GM12878 (cell line): ENCODE data around the gene ATP2C2. TPM values are rescaled to one million over a fixed set of nuclear protein-coding genes. Genes with fewer than 3 reads are reported as not detected.

Experiments
- ATAC-seq: fragments of 200-7000 bp; cut with Tn5 transposase; 3 replicates; pipeline ENCODE4 v1.9.1; 2020; ENCODE audit warnings: mild to moderate bottlenecking, moderate library complexity
- BruUV-seq: library from RNA; stranded (reverse); fragments of 400-500 nt; replicated peaks from 2 replicates; lab custom pipeline; 2021; lab: Mats Ljungman, UMichigan
- CTCF ChIA-PET: fragments of 300-600 bp; sonication (Branson Sonifier 250); formaldehyde crosslinking; extraction: SDS; loops from one replicate; lab custom pipeline; 2021; ENCODE audit warnings: inconsistent platforms; lab: Yijun Ruan, JAX
- POLR2A ChIA-PET: fragments of 350-600 bp; formaldehyde crosslinking; extraction: SDS; loops from one replicate; lab custom pipeline; 2021; ENCODE audit warnings: inconsistent platforms; lab: Charles Lee
- RAD21 ChIA-PET: fragments of 300-600 bp; sonication (Branson Sonifier 250); formaldehyde crosslinking; loops from one replicate; lab custom pipeline; 2023; ENCODE audit warnings: antibody characterized with exemption; ENCODE audit not compliant: unreplicated experiment; lab: Charles Lee
- SMC1A ChIA-PET: fragments of 300-600 bp; sonication (Branson Sonifier 250); formaldehyde crosslinking; loops from one replicate; lab custom pipeline; 2023; ENCODE audit not compliant: unreplicated experiment, uncharacterized antibody; lab: Charles Lee
- DNase-seq: peaks from one replicate; pipeline ENCODE4 v3.0.0-alpha.2; 2011; ENCODE audit warnings: low read depth, low spot score
- FAIRE-seq: peaks from 3 replicates; lab custom pipeline; 2011; peaks lifted over from hg19 to GRCh38; lab: Jason Lieb, UNC
- H2AFZ ChIP-seq: 2 replicates; pipeline ENCODE4 v1.6.0; 2011; ENCODE audit warnings: low read depth, low read length, control low read depth; ENCODE audit not compliant: control insufficient read depth
- H3K27ac ChIP-seq: 2 replicates; pipeline ENCODE4 v1.5.1; 2011; ENCODE audit warnings: control low read depth; ENCODE audit not compliant: control insufficient read depth, insufficient read depth
- H3K27me3 ChIP-seq, 2 experiments: replicated peaks in 1 of 2; 2 replicates each; pipeline versions ENCODE4 v1.6.0 to v1.6.1; 2011; ENCODE audit warnings: low read length in 1 of 2; ENCODE audit not compliant: control insufficient read depth in 2 of 2, insufficient read depth in 2 of 2
- H3K36me3 ChIP-seq, 2 experiments: 2 replicates each; pipeline ENCODE4 v1.5.1; 2011; ENCODE audit warnings: low read length in 1 of 2; ENCODE audit not compliant: control insufficient read depth in 2 of 2, insufficient read depth in 2 of 2
- H3K4me1 ChIP-seq: 2 replicates; pipeline ENCODE4 v1.6.1; 2011; ENCODE audit warnings: mild to moderate bottlenecking, low read length, moderate library complexity, mixed read lengths; ENCODE audit not compliant: control insufficient read depth, insufficient read depth
- H3K4me2 ChIP-seq: 2 replicates; pipeline ENCODE4 v1.6.0; 2011; ENCODE audit warnings: control low read depth; ENCODE audit not compliant: control insufficient read depth, insufficient read depth
- H3K4me3 ChIP-seq: fragments of 200-600 bp; sonication (generic); 2 replicates; pipeline ENCODE4 v1.5.1; 2016
- H3K79me2 ChIP-seq: 2 replicates; pipeline ENCODE4 v1.6.0; 2011; ENCODE audit warnings: low read length; ENCODE audit not compliant: control insufficient read depth, insufficient read depth
- H3K9ac ChIP-seq: 2 replicates; pipeline ENCODE4 v1.8.0; 2011; ENCODE audit warnings: low read length, control low read depth, mixed read lengths; ENCODE audit not compliant: control insufficient read depth, insufficient read depth
- H3K9me3 ChIP-seq: replicated peaks from 3 replicates; pipeline ENCODE4 v1.5.1; 2011; ENCODE audit warnings: mild to moderate bottlenecking, low read length; ENCODE audit not compliant: control insufficient read depth, insufficient read depth
- H4K20me1 ChIP-seq: 2 replicates; pipeline ENCODE4 v1.6.0; 2011; ENCODE audit not compliant: control insufficient read depth, insufficient read depth
- ATF7 ChIP-seq: fragments of 450-650 bp; IDR thresholded peaks from 2 replicates; pipeline ENCODE4 v1.6.1; 2016; ENCODE audit warnings: low read depth, mild to moderate bottlenecking
- ETV6 ChIP-seq, 2 experiments: fragments of 450-650 bp in 1 of 2; IDR thresholded peaks in 1 of 2; conservative IDR thresholded peaks in 1 of 2; 2 replicates each; pipeline ENCODE4 v1.6.1; 2014; ENCODE audit warnings: antibody characterized with exemption in 1 of 2, borderline replicate concordance in 1 of 2, low read depth in 1 of 2, mild to moderate bottlenecking in 1 of 2, moderate library complexity in 1 of 2
- FOXK2 ChIP-seq: fragments of 450-650 bp; IDR thresholded peaks from 2 replicates; pipeline ENCODE4 v1.6.1; 2017; ENCODE audit warnings: mild to moderate bottlenecking, moderate library complexity
- KAT2A ChIP-seq: conservative IDR thresholded peaks from 2 replicates; pipeline ENCODE4 v1.6.1; 2011; ENCODE audit warnings: low read depth, low read length; ENCODE audit not compliant: control insufficient read depth
- MEF2A ChIP-seq: IDR thresholded peaks from 2 replicates; pipeline ENCODE4 v1.6.1; 2011; ENCODE audit warnings: low read depth, mild to moderate bottlenecking, low read length, moderate library complexity; ENCODE audit not compliant: insufficient read depth
- NRF1 ChIP-seq: conservative IDR thresholded peaks from 2 replicates; pipeline ENCODE4 v1.6.1; 2011; ENCODE audit warnings: mild to moderate bottlenecking, low read depth, low read length, improper control_type of control experiment
- RUNX3 ChIP-seq: IDR thresholded peaks from 2 replicates; pipeline ENCODE4 v1.6.1; 2012; ENCODE audit warnings: low read length, inconsistent platforms
- SMAD1 ChIP-seq: fragments of 450-650 bp; IDR thresholded peaks from 2 replicates; pipeline ENCODE4 v1.6.1; 2018; ENCODE audit warnings: mild to moderate bottlenecking, low read depth; ENCODE audit not compliant: partially characterized antibody
- SMAD5 ChIP-seq: IDR thresholded peaks from 2 replicates; pipeline ENCODE4 v1.6.1; 2016; ENCODE audit warnings: antibody characterized with exemption, low read depth
- TCF3 ChIP-seq: IDR thresholded peaks from 2 replicates; pipeline ENCODE4 v1.6.1; 2012; ENCODE audit warnings: low read depth, mild to moderate bottlenecking, low read length, borderline replicate concordance; ENCODE audit not compliant: insufficient read depth
- ZNF622 ChIP-seq: fragments of 450-650 bp; IDR thresholded peaks from 2 replicates; pipeline ENCODE4 v1.6.1; 2017; ENCODE audit warnings: mild to moderate bottlenecking, inconsistent platforms
- WGBS: methylation state at CpG from one replicate; pipeline ENCODE4 v1.1.6; 2016; ENCODE audit warnings: low lambda C conversion rate; ENCODE audit not compliant: insufficient replicate concordance, insufficient coverage; ENCODE audit errors: missing lambda C conversion rate; 5-methylcytosine and 5-hydroxymethylcytosine counted together
- in situ Hi-C: fragments of 300-500 bp; cut with MboI; formaldehyde crosslinking; loops from 9 replicates; pipeline ENCODE4 v1.14.3; 2018; ENCODE audit warnings: mixed read lengths
- intact Hi-C: fragments of 100-400 bp; cut with micrococcal nuclease; formaldehyde crosslinking; loops from one replicate; pipeline ENCODE4 v1.14.2; 2022; ENCODE audit not compliant: unreplicated experiment
- polyA plus RNA-seq, 11 experiments: library from polyadenylated mRNA; depleted of rRNA in 4 of 11; unstranded in 6 of 11; stranded (reverse) in 5 of 11; fragments of >200 nt; fragmentation: Nextera tagmentation in 4 of 11; fragmentation: Illumina TruSeq in 1 of 11; extraction: Ambion mirVana in 4 of 11; extraction: Trizol in 1 of 11; gene quantifications; 1 replicate in 1 of 11; 2 replicates in 10 of 11; pipeline versions ENCODE4 v1.2.1 to v1.2.3, GENCODE V29; 2011 to 2016; ENCODE audit warnings: inconsistent platforms in 2 of 11, missing spikeins in 2 of 11, low read depth in 1 of 11
- total RNA-seq, 4 experiments: library from RNA; depleted of rRNA in 3 of 4; stranded (reverse); fragments of >200 nt in 3 of 4; fragmentation: Illumina TruSeq in 1 of 4; extraction: Trizol in 1 of 4; gene quantifications; 2 replicates each; pipeline versions ENCODE4 v1.2.1 to v1.2.3, GENCODE V29; 2013 to 2021
- TF ChIP-seq, protein P1 (sequence below): fragments of 450-650 bp; IDR thresholded peaks from 2 replicates; pipeline ENCODE4 v1.6.1; 2016; ENCODE audit warnings: mild to moderate bottlenecking

Gene ATP2C2
- total and polyA plus RNA-seq, 10 of the 15 experiments (the other 5 are each of a cell fraction or from before 2014, with no cell fraction given): 0.05 to 0.19 TPM; not detected in 8

DNA sequence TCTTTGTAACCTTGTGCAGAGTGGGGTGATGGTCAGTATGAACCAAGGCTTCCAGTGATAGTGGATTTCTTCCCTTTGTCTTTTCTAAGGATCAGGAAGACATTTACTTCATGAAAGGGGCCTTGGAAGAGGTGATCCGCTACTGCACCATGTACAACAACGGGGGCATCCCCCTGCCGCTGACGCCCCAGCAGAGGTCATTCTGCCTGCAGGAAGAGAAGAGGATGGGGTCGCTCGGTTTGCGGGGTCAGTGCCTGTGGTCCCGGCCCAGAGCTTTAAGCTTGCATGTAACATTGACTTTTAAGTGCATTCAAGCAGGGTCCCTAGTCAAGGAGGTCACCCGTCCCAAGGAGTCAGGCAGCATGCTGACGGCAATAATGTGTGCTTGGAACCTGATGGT is 80.1 kb downstream of the ATP2C2 start:
- ChIA-PET SMC1A (no interaction called here), RAD21 (no interaction called here), CTCF (no interaction called here), POLR2A (no interaction called here)
- Histone ChIP-seq H3K79me2 (no peaks in the 10 kb centered on the region), H3K4me3 (no peak overlapping the region), H3K9me3 (no peaks in the 10 kb centered on the region; the same call in 2 of the 3 replicates), H2AFZ (no peak overlapping the region), H3K27ac (no peak overlapping the region), H3K27me3 (peaks cover 0 to under 1% of the 10 kb centered on the region in 2 experiments; a peak in 1 of 4 replicates), H3K4me1 (no peaks in the 10 kb centered on the region), H3K9ac (no peak overlapping the region), H3K4me2 (no peak overlapping the region), H3K36me3 (no peaks in the 10 kb centered on the region), H4K20me1 (0 out of 2 replicates have a peak, but pooled peaks cover 3% of the 10 kb centered on the region)
- no TSS peak for BruUV-seq
- no peak for DNase-seq
- intact Hi-C loops (no loop called here), in situ Hi-C loops (no loop called here)
- 65% methylated on average over 10 of the region's 10 CpGs for WGBS
- no peak for TF ChIP-seq ATF7
- TF ChIP-seq FOXK2: no peak
- no peak for TF ChIP-seq KAT2A
- no peak for TF ChIP-seq ZNF622
- no peak for TF ChIP-seq RUNX3
- TF ChIP-seq, protein P1, sequence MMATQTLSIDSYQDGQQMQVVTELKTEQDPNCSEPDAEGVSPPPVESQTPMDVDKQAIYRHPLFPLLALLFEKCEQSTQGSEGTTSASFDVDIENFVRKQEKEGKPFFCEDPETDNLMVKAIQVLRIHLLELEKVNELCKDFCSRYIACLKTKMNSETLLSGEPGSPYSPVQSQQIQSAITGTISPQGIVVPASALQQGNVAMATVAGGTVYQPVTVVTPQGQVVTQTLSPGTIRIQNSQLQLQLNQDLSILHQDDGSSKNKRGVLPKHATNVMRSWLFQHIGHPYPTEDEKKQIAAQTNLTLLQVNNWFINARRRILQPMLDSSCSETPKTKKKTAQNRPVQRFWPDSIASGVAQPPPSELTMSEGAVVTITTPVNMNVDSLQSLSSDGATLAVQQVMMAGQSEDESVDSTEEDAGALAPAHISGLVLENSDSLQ: no peak
- TF ChIP-seq ETV6 (conservative IDR thresholded peaks at IDR 0.05 in 1 of 2, IDR thresholded peaks at IDR 0.05 in 1 of 2; ENCODE audit: borderline replicate concordance in 1 of 2, low read depth in 1 of 2): no peak
- TF ChIP-seq SMAD1: no peak
- TF ChIP-seq MEF2A: no peak
- TF ChIP-seq TCF3: no peak
- TF ChIP-seq SMAD5: no peak
- no peak for TF ChIP-seq NRF1
- no peak for FAIRE-seq
- no peak for ATAC-seq
